GM19239 (cell line): Measurements from ENCODE around the gene MRPL38.
"Not testable (repeated sequence)": the region's sequence is repeated elsewhere in the genome, so short reads cannot be mapped to it uniquely, and the experiment has no call there.

Experiments
- DNase-seq: peaks from one replicate; pipeline ENCODE4 v3.0.0; 2011; ENCODE audit warnings: low spot score; ENCODE audit not compliant: insufficient read length
- FAIRE-seq: peaks from 2 replicates; lab custom pipeline; 2011; peaks lifted over from hg19 to GRCh38; lab: Jason Lieb, UNC

The MRPL38 gene

DNA sequence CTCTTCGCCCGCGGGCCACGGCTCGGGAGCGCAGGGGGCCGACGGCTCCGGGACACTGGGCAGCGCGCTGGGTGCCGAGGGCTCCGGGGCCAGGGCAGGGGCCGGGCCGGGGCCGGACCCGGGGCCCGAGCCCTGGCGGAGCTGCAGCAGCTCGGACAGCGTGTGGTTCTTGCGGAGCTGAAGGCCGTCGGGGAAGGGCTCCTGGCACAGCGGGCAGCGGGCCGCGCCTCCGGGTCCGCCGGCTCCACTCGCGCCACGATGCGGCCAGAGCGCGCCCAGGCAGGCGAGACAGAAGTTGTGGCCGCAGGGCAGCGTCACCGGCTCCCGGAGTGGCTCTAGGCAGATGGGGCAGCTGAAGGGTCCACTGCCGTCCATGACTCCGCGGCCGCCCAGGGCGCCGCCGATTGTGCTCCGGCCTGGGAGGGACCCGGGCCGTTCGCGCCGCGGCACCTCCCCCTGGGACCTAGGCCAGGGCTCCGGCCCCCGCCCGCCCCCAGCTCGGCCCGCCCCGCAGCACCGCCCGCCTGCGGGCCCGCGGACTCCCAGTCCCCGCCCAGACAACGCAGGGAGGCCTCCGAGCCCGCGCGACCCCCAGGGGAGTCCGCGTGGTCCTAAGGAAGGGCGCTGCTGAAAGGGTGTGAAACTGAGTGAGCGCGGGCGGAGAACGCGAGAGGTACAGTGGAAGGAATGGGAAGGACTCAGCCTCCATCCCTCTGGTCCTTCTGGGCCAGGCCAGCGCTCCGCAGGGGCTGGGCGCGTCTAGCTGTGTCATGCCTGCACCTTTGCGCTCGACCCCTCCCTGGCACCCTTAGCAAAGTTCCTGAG is 26.3 kb downstream of the MRPL38 start, which contains the start of gene TRIM47:
Gene TRIM47, minus strand, starts transcription at position 408 of the 825 bp plus-strand sequence. Its CDS starts 33 bp downstream, at position 375.
- DNase-seq (no peak), FAIRE-seq (no peak)

DNA sequence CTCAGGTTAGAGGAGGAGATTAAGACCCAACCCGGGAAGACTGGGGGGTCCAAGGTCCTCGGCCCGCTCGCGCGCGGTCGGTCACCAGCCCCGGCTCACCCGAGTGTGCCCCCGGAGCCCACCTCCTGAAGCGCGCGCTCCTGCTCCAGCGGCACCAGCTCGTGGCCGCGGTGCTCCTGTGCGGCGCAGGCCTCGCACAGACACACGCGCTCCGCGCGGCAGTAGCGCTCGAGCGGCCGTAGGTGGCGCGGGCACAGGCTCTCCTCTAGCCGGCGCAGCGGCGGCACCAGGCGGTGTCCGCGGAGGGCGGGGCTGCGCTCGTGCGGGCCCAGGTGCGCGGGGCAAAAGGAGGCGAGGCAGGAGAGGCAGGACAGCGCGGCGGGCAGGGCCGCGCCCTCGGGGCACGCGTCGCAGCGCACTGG is 26.9 kb downstream of the MRPL38 start:
- FAIRE-seq (no peak), DNase-seq (peak; percentile 77)

DNA sequence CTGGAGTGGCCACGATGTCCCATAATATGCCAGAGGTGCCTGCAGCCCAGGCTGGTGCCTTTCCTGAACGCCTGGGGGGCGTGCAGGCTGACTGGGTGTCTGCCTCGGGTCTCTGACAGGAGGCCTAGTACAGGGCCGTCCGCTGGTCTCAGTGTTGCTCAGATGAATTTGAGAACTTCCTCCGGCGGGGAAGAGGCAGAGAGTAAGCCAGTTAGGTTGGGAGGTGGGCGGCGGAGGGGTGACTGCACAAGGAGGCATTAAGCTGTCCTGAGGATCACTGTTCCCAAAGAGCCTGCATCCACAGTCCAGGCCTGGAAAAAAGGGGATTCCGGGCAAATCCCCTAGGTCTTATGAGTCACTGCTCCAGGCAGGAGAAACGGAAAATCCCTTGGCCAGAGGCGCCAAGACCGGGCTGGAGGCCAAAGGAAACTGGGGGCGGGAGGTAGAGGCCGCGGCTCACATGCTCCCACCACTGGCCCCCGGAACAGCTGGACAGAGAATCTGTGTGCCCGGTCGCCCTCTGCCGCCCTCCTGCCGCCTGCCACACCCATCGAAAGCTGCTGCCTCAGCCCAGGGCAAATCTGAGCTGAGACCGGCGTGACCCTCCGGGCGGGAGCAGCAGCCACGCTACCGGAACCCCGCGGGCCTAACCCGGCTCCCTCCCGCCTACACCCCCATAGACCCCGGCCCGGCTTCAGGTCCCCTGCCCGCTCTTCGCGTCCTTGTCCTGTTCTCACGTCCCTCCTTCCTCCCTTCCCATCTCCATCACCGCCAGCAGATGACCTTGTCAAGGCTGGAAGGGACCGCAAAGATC is 27.5 kb downstream of the MRPL38 start:
- FAIRE-seq: no peak

DNA sequence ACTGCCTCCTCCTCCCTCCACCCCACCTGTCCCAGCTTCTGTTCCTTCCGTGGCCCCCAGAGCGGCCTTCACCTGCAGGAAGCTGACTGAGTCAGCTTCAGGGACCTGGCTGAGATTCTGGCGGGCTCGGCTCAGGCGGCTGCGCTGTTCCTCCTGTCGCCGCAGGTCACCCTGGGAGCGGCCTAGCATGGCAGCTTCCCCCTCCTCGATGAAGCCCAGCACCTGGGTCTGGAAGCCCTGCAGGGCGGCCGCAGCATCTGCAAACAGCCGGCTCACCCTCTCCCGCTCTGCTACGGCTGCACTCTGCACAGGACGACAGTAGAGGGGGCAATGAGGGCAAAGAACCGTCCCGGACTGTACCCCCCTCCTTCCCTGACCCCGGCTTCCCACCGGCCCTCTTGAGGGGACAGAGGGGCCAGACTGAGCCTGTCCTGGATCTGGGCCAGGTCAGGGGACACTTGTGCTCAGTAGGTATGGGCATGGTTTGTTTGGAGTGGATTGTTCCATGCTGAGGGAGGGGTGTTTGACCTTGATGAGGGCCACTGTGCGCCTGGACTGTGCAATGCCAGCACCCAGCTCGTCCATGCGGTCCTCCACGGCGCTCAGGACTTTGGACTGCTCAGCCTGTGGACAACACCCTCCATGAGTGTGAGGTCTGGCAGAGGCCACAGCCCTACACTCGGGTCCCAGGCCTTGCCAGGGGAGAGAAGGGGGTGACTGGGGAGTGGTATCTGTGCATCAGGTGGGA is 28.3 kb downstream of the MRPL38 start:
- FAIRE-seq (no peak), DNase-seq (peak; percentile 46)

More for the DNA sequence above, 27.5 kb downstream of the MRPL38 start:
- DNase-seq: no peak

DNA sequence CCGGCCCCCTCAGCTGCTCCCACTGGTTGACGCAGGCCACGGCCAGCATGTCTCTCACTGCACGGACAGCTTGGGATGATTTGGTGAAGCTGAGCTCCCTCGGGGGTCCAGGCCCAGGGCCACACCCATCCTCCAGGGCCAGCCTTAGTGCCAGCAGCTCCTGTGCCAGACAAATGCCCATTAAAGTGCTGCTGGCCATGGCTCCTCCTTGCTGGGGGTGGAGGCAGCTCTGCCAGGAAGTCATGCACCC is 28.8 kb downstream of the MRPL38 start:
- no peak for FAIRE-seq
- DNase-seq: no peak

DNA sequence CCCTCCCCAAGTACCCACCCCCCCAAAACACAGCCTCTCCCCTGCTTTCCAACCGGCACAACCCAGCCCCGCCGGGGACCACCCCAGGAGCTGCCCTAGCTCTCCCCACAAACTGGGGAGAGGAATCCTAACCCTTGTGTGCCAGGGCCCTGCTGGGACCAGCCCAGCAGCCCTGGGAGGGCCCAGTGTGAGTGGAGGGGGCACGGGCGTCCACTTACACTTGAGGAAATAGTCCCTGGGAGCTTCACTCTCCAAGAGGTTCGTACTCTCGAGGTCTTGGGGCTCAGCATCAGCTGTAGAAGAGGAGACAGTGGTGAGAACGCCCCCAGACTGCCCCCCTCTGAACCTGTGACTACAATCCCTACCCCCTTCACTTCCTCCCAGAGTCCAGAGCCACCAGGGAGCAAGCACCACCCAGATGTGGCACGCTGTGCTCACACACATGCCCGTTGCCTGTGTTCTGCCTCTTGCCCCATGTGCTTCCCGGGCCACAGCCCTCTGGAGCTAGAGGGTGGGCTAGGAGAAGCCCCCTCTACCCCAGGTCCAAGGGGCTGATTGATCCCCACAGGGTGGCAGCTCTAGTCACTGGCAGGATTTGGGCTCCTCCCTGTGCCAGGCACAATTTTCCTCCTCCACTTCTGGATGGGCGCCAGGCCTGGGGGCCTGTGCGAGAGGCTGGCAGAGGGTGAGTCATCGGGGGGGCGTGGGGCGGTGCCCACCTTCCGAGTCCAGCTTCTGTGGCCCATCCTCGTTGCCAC is 29.3 kb downstream of the MRPL38 start:
- FAIRE-seq (no peak), DNase-seq (no peak)

DNA sequence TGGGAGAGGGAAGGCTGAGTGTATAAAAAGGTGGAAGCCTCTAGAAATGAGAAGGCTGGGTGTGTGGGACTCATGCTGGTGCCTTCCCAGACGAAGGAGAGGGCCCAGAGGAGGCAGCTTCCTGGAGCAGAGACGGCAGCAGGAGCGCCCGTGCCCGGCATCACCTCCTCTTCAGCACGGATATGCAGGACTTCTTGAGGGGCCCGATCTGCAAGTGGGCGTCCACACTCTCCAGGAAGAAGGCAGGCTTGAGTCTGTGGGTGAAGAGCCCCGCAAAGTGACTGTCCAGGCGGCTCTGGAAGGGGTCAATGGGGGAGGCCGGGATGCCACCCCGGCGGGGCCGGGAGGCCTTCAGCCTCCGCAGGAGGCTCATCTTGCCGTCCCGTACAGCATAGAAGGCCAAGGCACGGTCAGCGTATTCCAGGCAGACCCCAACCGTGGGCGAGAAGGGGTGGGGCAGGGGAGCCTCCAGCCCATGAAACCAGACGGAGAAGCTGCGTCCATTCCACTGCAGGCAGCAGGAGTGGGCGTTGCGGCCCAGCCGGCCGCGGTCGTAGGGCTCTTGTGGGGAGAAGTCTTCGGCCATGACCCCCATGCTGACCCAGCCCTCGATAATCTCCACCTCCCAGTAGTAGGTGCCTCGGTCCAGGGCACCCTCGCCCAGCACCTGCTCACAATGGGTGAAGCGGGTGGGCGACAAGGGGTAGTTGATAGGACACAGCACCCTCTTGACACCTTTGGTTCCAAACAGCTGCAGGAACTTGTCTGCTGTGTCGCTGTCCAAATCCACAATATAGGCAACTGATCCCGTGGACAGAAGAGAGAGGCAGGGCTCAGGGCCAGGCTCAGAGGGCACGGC is 30.1 kb downstream of the MRPL38 start:
- DNase-seq (no peak), FAIRE-seq (no peak)

DNA sequence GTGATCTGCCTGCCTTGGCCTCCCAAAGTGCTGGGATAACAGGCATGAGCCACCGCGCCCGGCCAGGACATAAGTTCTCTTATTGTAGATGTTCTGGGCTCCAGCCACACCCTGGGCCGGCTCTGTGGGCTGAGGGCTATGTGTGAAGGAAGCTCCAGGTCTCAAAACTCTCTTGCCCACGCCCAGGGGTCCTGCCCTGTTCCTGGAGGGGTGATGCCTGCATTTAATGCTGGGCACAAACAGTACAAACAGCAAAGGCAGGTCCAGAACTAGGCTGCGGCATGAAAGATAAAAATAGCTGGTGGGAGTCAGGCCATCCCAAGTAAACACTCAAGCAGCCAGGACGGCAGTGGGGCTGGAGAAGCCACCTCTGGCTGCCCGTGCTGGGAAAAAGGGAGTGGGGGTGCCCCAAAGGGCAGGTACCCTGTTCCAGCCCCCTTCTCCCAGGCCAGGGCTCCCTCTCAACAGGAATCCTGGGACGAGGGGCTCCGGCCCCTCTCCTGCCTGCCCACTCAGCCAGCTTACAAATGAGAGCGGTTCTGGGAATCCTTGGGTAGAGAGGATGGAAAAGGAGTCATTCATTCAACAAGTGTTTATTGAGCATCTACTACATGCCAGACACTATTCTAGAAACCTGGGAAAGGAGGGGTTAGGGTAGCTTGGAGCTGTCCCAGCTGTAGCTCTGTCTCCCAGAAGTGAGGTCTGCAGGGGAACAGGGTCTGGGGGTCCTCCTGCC is 30.9 kb downstream of the MRPL38 start:
- no peak for FAIRE-seq
- no peak for DNase-seq

DNA sequence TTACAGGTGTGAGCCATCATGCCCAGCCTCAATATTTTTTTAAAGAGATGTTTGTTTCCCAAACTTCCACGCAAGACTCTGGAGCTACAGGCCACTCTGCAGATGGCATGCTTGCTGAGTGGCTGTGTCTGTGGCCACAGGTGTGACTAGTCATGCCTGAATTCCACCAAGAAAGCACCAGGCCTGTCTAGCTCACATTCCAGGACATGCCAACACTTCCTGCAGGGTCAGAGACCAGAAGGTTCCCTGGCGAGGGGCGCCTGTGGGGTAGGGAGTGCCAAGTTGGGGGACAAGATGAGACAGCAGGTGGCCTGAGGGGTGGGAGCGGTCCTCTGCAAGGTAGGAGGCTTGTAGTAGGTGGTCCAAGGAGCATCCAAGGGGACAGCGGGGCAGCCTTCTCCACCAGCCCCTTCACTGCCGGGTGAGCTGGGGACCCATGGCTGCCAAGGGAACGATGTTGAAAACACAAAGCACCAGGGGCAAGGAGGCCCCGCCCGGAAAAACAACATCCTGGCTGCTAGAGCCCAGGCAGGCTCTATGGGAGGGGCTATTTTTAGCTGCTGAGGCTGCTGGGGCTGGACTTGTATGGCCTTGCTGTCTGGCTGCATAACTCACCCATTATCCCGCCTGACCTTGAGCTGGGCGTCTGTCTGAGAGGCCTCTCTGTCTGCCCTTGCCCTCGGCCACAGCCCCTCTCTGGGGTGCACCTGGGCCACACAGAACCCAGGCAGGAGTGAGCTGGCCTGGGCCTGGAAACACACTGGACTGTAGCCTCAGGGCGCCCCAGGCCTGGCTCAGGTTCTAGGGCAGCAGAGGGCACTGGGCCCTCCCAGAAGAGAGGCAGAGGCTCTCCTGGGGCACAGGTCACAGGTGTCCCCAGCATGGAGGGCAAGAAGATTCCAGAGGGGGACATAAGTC is 32.0 kb downstream of the MRPL38 start:
- DNase-seq: no peak
- no peak for FAIRE-seq

DNA sequence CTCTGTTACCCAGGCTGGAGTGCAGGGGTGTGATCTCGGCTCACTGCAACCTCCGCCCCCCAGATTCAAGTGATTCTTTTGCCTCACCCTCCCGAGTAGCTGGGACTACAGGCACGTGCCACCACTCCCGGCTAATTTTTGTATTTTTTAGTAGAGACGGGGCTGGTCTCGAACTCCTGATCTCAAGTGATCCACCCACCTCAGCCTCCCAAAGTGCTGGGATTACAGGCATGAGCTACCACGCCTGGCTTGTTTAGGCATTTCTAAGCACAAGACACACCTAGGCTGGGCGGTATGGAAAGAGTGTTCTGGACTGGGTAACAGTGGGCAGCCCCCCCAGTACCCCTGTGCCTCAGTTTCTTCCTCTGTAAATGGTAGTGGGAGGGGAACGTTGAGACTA is 34.5 kb downstream of the MRPL38 start:
- not testable (repeated sequence) for FAIRE-seq, DNase-seq

DNA sequence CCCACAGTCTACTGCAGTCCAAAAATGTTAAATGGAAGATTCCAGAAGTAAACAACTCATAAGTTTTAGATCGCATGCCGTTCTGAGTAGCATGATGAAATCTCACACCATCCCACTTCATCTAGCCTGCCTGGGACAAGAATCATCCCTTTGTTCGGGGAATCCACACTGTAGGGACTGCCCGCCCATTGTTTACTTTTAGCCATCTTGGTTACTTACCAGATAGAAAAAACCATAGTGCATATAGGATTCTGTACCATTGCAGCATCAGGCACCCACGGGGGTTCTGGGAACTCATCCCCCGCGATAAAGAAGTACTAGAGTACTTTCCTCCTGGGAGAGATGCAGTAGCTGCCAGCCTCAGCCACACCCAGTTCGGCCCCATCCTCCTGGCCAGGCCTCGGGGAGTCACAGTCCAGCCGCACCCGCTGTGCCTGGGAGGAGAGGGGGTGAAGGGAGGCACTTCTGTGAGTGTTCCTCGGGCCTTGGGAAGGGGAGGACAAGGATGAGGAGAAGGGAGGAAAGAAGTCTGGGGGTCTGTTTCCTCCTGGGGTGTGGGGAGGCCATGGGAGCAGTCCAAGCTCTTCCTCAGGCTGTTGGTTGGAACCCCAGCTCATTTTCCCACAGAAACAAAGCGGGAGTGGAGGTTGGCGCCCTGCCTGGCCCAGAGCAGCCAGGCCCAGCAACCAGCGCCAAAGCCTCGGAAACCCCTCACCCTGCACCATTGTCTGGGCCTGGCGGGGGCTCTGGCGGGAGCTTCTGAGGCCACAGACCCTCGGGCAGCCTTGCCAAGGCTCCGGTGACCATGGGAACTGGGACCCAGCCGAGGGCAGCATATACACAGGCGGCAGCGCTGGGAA is 35.2 kb downstream of the MRPL38 start:
- no peak for DNase-seq

DNA sequence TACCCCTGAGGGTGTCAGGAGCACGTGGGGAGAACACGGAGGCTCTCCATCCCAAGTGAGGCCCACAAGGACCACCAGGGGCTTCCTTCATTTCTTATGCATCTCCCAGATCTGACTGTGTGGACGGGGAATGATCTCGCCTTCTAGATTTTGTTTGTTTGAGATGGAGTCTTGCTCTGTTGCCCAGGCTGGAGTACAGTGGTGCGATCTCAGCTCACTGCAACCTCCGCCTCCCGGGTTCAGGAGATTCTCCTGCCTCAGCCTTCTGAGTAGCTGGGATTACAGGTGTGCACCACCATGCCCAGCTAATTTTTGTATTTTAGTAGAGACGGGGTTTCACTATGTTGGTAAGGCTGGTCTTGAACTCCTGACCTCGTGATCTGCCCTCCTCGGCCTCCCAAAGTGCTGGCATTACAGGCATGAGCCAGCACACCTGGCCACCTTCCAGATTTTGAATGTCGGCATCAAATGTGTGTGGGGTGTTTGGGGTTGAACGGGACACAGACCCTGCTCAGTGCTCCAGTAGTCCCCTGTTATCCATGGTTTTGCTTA is 35.9 kb downstream of the MRPL38 start:
- FAIRE-seq: not testable (repeated sequence)

More for the DNA sequence above, 35.2 kb downstream of the MRPL38 start:
- no peak for FAIRE-seq

DNA sequence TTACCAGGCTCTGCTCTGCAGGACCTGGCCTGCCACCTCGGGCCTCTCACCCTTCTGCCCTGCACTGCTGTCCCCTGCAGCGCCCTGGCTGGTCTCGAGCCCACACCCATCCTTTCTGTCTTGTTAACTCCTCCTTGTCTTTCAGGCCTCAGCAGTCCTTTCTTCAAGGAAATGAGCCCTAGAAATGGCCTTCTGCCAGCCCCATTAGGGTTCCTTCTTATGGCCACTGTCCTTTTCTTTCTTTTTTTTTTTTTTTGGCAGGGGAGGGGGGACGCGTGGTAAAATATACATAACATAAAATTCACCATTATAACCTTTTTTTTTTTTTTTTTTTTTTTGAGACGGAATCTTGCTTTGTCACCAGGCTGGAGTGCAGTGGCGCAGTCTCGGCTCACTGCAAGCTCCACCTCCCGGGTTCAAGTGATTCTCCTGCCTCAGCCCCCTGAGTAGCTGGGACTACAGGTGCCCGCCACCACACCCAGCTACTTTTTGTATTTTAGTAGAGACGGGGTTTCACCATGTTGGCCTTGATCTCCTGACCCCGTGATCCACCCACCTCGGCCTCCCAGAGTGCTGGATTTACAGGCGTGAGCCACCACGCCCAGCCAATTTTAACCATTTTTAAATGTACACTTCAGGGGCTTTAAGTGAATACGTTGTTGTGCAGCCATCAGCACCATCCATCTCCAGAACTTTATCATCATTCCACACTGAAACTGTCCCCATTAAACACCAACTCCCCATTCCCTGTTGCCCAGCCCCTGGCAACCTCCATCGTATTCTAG is 39.1 kb downstream of the MRPL38 start:
- not testable (repeated sequence) for DNase-seq, FAIRE-seq

More for the DNA sequence above, 35.9 kb downstream of the MRPL38 start:
- not testable (repeated sequence) for DNase-seq

DNA sequence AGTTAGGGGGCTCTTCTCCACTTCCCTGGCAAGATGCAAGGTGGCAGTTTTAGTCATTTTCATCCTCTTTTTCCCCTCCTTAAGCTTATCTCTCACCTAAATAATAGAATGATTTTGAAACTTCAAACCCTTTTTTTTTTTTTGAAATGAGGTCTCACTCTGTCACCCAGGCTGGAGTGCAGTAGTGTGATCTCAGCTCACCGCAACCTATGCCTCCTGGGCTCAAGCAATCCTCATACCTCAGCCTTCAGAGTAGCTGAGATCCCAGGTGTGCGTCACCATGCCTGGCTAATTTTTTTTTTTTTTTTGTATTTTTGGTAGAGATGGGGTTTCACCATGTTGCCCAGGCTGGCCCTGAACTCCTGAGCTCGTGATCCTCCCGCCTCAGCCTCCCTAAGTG is 39.8 kb downstream of the MRPL38 start:
- DNase-seq, FAIRE-seq: not testable (repeated sequence)

DNA sequence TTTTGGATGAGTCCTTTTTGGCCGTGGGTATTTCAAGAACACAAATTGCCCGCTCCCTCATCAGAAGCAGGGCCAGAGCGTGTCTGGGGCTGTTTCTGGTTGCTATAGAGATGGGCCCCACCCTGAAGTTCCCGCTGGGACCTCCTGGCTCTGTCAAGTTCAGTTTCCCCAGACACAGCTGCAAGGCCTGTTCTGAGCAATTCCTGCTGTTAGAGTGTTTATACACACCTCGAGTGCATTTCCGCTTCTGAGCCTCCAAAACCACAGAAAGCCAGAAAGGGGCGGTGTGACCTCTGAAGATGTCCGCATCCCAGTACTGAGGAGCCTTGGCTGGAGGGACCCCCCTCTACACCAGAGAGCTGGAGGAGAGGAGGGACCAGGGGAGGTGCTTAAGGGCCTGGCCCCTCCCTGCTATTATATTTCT is 40.2 kb downstream of the MRPL38 start:
- DNase-seq: peak; percentile 84
- peak; percentile 96 for FAIRE-seq
